Measurements from ENCODE around the gene MAGEL2. TPM values are rescaled to one million over a fixed set of nuclear protein-coding genes. Genes with fewer than 3 reads are reported as not detected.

Gene MAGEL2
- total RNA-seq, 2 experiments from 2014 or later, result not detected

- Histone ChIP-seq H3K9me2 (ENCODE audit: insufficient read depth, low read length) (no peaks in the 10 kb centered on the region), H3K27ac (ENCODE audit: low read depth, low read length, poor library complexity, severe bottlenecking) (no peak within 1 kb of the TSS), H3K4me3 (ENCODE audit: low read depth, low read length, poor library complexity, severe bottlenecking) (no peak within 1 kb of the TSS), H3K36me3 (ENCODE audit: insufficient read depth, low read length) (no peaks in the 10 kb centered on the region), H3K79me2 (ENCODE audit: insufficient read depth, low read depth, low read length) (no peaks in the 10 kb centered on the region), H2AFZ (ENCODE audit: low read length) (no peak within 1 kb of the TSS), H3K4me1 (ENCODE audit: insufficient read depth, low read length, poor library complexity, severe bottlenecking) (no peaks in the 10 kb centered on the region), H3K4me2 (ENCODE audit: low read length) (no peak within 1 kb of the TSS), H4K20me1 (ENCODE audit: insufficient read depth, low read length) (no peaks in the 10 kb centered on the region), H3K9me3 (ENCODE audit: low read length) (no peaks in the 10 kb centered on the region)
- ChIA-PET CTCF (ENCODE audit: unreplicated experiment) (no interaction called here), POLR2A (no interaction called here)
- TF ChIP-seq EZH2phosphoT487 (IDR thresholded peaks at IDR 0.05; ENCODE audit: borderline replicate concordance, low read depth, low read length) (no peak), CTCF (conservative IDR thresholded peaks at IDR 0.05; ENCODE audit: low read length) (no peak)
- DNase-seq (ENCODE audit: low spot score), result no peak
- intact Hi-C loops (cut with micrococcal nuclease; ENCODE audit: unreplicated experiment), result loop anchor here (10.0 kb wide), 1 partner anchor 48 kb away; no protein-coding TSS in a partner anchor
- no TSS peak for BruUV-seq (replicated peaks)
Observed at GRCh38 chr15:23687143-23687470, 39.4 kb upstream of the MAGEL2 start, which contains the start of gene NDN. Gene NDN (minus strand): TSS chr15:23687305. CDS start chr15:23687217, 88 bp downstream.

GRCh38 chr15:23686466-23687142 is 38.9 kb upstream of the MAGEL2 start:
- Histone ChIP-seq H2AFZ (ENCODE audit: low read length) (no peak overlapping the region), H3K4me3 (ENCODE audit: low read depth, low read length, poor library complexity, severe bottlenecking) (no peak overlapping the region), H3K79me2 (ENCODE audit: insufficient read depth, low read depth, low read length) (no peaks in the 10 kb centered on the region)

More at GRCh38 chr15:23686466-23687142, 38.9 kb upstream of the MAGEL2 start:
- H3K9me2 ChIP-seq (ENCODE audit: insufficient read depth, low read length), result no peaks in the 10 kb centered on the region
- intact Hi-C loops (cut with micrococcal nuclease; ENCODE audit: unreplicated experiment), result loop anchor here (10.0 kb wide), 1 partner anchor 48 kb away; no protein-coding TSS in a partner anchor
- DNase-seq (ENCODE audit: low spot score), result no peak
- no peaks in the 10 kb centered on the region for H3K9me3 ChIP-seq (ENCODE audit: low read length)
- no peak overlapping the region for H3K27ac ChIP-seq (ENCODE audit: low read depth, low read length, poor library complexity, severe bottlenecking)
- H4K20me1 ChIP-seq (ENCODE audit: insufficient read depth, low read length), result no peaks in the 10 kb centered on the region
- TF ChIP-seq EZH2phosphoT487 (IDR thresholded peaks at IDR 0.05; ENCODE audit: borderline replicate concordance, low read depth, low read length), result no peak
- no peak for TF ChIP-seq CTCF (conservative IDR thresholded peaks at IDR 0.05; ENCODE audit: low read length)
- ChIA-PET CTCF (ENCODE audit: unreplicated experiment) (no interaction called here), POLR2A (no interaction called here)
- no peaks in the 10 kb centered on the region for H3K4me1 ChIP-seq (ENCODE audit: insufficient read depth, low read length, poor library complexity, severe bottlenecking)
- no peak overlapping the region for H3K4me2 ChIP-seq (ENCODE audit: low read length)
- H3K36me3 ChIP-seq (ENCODE audit: insufficient read depth, low read length), result no peaks in the 10 kb centered on the region
- no TSS peak for BruUV-seq (replicated peaks)
